HL-60/S4 treated with retinoic acid at 250 ng/mL for 4 days and 3 days (cell line): Measurements from ENCODE around the gene BCL7A.

Experiments used
- in situ Hi-C: fragments of 300-500 bp; cut with MboI; formaldehyde crosslinking; loops from 2 replicates; pipeline ENCODE4 v1.7.0; 2022; ENCODE audit warnings: low sequenced_read_pairs

BCL7A gene

GRCh38 chr12:122072031-122072970 lies 50.6 kb downstream of the BCL7A start:
- in situ Hi-C loops, result no loop called here

- in situ Hi-C loops, result no loop called here
Observed at GRCh38 chr12:122073815-122074214, 52.1 kb downstream of the BCL7A start.

GRCh38 chr12:122076743-122077495 lies 55.2 kb downstream of the BCL7A start:
- in situ Hi-C loops, result no loop called here

- in situ Hi-C loops, result no loop called here
Observed at GRCh38 chr12:122078141-122079032, 56.7 kb downstream of the BCL7A start, which contains the start of gene MLXIP. Gene MLXIP, plus strand, starts transcription at chr12:122078756. Its CDS starts 98 bp downstream, at chr12:122078854.

GRCh38 chr12:122079033-122079531 lies 57.4 kb downstream of the BCL7A start:
- in situ Hi-C loops, result no loop called here

- in situ Hi-C loops, result no loop called here
Observed at GRCh38 chr12:122079532-122080081, 57.9 kb downstream of the BCL7A start.

GRCh38 chr12:122080149-122081082 lies 58.7 kb downstream of the BCL7A start:
- in situ Hi-C loops, result no loop called here

- in situ Hi-C loops, result no loop called here
Observed at GRCh38 chr12:122081083-122081696, 59.5 kb downstream of the BCL7A start.

- in situ Hi-C loops, result no loop called here
Observed at GRCh38 chr12:122081697-122082221, 60.1 kb downstream of the BCL7A start.

- in situ Hi-C loops, result no loop called here
Observed at GRCh38 chr12:122082621-122083356, 61.1 kb downstream of the BCL7A start.

GRCh38 chr12:122084857-122085405 lies 63.2 kb downstream of the BCL7A start:
- in situ Hi-C loops, result no loop called here

- in situ Hi-C loops, result no loop called here
Observed at GRCh38 chr12:122085591-122085990, 63.9 kb downstream of the BCL7A start.

GRCh38 chr12:122086116-122086515 lies 64.4 kb downstream of the BCL7A start:
- in situ Hi-C loops, result no loop called here

- in situ Hi-C loops, result no loop called here
Observed at GRCh38 chr12:122086641-122087285, 65.1 kb downstream of the BCL7A start.

GRCh38 chr12:122087431-122088178 lies 65.9 kb downstream of the BCL7A start:
- in situ Hi-C loops, result no loop called here

- in situ Hi-C loops, result no loop called here
Observed at GRCh38 chr12:122088179-122088810, 66.6 kb downstream of the BCL7A start.
